Coronary artery (tissue), 2 donors: Measurements from ENCODE around the gene DMWD.
A peak's percentile ranks its signal among the peaks of the same experiment; 100 is the strongest.
"Not testable (repeated sequence)": the region's sequence is repeated elsewhere in the genome, so short reads cannot be mapped to it uniquely, and the experiment has no call there.

Experiments used
- DNase-seq: peaks from one replicate; pipeline ENCODE4 v3.0.0-alpha.2; 2017; ENCODE audit warnings: low spot score
- H3K27ac ChIP-seq, 2 donors: fragments of 200-600 bp; sonication (generic); one replicate each; pipeline ENCODE4 v1.5.1; 2016 to 2019
- H3K4me3 ChIP-seq: fragments of 200-600 bp; sonication (generic); 2 replicates; pipeline ENCODE4 v1.5.1; 2016; ENCODE audit warnings: mild to moderate bottlenecking, moderate library complexity
- CTCF ChIP-seq: fragments of 200-600 bp; sonication (generic); IDR thresholded peaks from one replicate; pipeline ENCODE4 v1.5.1; 2019; ENCODE audit warnings: antibody characterized with exemption

DMWD gene

GRCh38 chr19:45805719-45806118, 13.1 kb upstream of the DMWD start:
- no peak for DNase-seq
- TF ChIP-seq CTCF, result no peak
- Histone ChIP-seq H3K4me3 (no peak overlapping the region), H3K27ac (no peak overlapping the region)

- Histone ChIP-seq H3K27ac (no peak overlapping the region), H3K4me3 (no peak overlapping the region)
- DNase-seq, result no peak
- TF ChIP-seq CTCF, result no peak
Measured at GRCh38 chr19:45804959-45805230, 12.2 kb upstream of the DMWD start.

- no peak for TF ChIP-seq CTCF
- H3K27ac ChIP-seq, result no peak overlapping the region
- DNase-seq, result no peak
- H3K4me3 ChIP-seq, result no peak overlapping the region
Measured at GRCh38 chr19:45804140-45804958, 11.7 kb upstream of the DMWD start.

- Histone ChIP-seq H3K4me3 (no peak overlapping the region), H3K27ac (no peak overlapping the region)
- no peak for DNase-seq
- no peak for TF ChIP-seq CTCF
Measured at GRCh38 chr19:45801603-45802175, 9.0 kb upstream of the DMWD start.

- Histone ChIP-seq H3K27ac (no peak overlapping the region), H3K4me3 (no peak overlapping the region)
- TF ChIP-seq CTCF, result no peak
- no peak for DNase-seq
Measured at GRCh38 chr19:45800070-45800553, 7.5 kb upstream of the DMWD start.

GRCh38 chr19:45799541-45799940, 6.9 kb upstream of the DMWD start:
- not testable (repeated sequence) for H3K4me3 ChIP-seq, DNase-seq, H3K27ac ChIP-seq

- peak; percentile 86 for TF ChIP-seq CTCF
- peak overlapping the region in 1 of 2 donors; percentile 63 for H3K27ac ChIP-seq
- DNase-seq, result no peak
- H3K4me3 ChIP-seq, result no peak overlapping the region
Measured at GRCh38 chr19:45798995-45799517, 6.4 kb upstream of the DMWD start.
